HT1080 (cell line): Measurements from ENCODE around the gene GABRB2. TPM values are rescaled to one million over a fixed set of nuclear protein-coding genes. Genes with fewer than 3 reads are reported as not detected.
"Not testable (repeated sequence)": the region's sequence is repeated elsewhere in the genome, so short reads cannot be mapped to it uniquely, and the experiment has no call there.

Source experiments
- DNase-seq: peaks from one replicate; pipeline ENCODE4 v3.0.0-alpha.2; 2015; ENCODE audit warnings: low read depth
- total RNA-seq: library from RNA; depleted of rRNA; stranded (reverse); fragments of >200 nt; shearing (Covaris generic); gene quantifications from 2 replicates; pipeline ENCODE4 v1.2.3, GENCODE V29; 2014; rRNA removed

Gene GABRB2
- total RNA-seq, 1 experiment from 2014 or later = 0.47 TPM

GRCh38 chr5:161246749-161247148 is 299.8 kb downstream of the GABRB2 start:
- no peak for DNase-seq

GRCh38 chr5:161245846-161246245 is 300.7 kb downstream of the GABRB2 start:
- not testable (repeated sequence) for DNase-seq

Other genes starting within 250 kb of the GABRB2 start
- 1.9 and 2.9 TPM in 2 replicates for gene GABRA6, start 139.0 kb upstream of the GABRB2 start, total RNA-seq